GM19397 (cell line): ENCODE results near the gene ZNF697.
"Not testable (repeated sequence)": the region's sequence is repeated elsewhere in the genome, so short reads cannot be mapped to it uniquely, and the experiment has no call there.

Source experiments
- ATAC-seq: cut with Tn5 transposase; IDR thresholded peaks from one replicate; pipeline ENCODE4 v1.9.1; 2021; ENCODE audit warnings: mild to moderate bottlenecking, moderate library complexity; ENCODE audit not compliant: unreplicated experiment

ZNF697 gene

DNA sequence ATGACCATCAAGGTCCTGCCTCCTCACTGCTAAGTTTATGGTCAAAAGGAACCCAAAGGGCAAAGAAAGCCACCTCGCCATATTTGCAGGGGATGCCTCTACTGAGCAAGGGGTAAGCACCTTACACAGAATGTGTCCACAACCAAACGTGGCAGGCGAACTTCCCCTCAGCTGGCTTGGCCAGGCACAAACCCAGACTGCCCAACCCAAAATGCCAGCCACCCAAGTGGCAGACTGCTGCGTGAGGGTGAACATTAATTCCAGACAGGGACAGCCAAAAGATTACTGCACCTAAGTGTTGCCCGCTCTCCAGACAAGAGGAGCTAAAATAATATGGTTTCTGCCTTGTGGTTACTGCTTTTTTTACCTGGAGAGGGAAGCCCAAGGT is 16.0 kb downstream of the ZNF697 start:
- ATAC-seq = peak; percentile 13

DNA sequence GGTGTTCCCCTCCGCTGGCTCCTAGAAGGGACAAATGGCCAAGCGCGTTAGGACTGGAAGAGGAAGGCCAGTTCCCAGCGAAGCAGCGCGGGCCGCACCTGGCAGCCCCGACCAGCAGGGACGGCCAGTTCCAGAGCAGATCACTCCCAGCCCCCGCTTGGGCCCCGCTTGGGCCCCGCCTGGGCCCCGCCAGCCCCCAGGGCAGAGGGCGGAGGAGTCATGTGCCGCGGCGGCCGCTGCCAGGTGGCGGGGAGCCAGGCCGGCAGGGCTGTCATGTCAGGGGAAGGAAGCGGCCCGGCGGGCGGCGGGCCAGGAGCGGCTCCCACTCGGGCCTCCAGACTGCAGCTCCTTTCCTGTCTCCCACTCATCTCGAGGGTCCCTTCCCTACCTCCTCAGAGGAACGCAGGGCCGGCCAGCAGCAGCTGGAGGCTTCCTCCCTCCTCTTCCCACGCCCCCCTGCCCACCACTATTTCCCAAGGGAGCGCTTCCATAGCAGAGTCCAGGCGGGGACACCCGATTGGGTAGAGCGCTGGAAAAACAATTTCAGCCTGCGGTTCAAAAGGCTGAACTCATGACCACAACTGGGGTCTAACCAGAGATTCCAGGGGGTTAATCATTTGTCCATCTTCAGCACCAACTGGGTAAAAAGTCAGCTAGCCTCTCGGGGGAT is 16.5 kb downstream of the ZNF697 start:
- peak; percentile 66 for ATAC-seq

DNA sequence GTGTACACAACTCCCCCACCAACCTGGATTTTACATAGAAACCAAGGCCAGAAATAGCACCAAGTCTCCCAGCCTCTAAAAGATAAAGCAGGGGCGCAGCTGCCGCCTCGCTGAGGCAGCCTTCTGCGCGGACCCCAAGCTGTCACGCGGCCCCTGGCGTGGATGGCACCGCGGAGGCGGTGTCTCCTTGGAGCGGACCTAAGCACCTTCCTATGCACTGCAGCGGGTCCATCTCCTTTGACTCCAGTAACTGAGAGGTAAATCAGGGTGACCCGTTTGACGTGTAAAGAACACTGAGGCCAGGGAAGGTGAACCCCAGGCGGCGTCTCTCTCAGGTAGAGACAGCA is 17.0 kb downstream of the ZNF697 start:
- ATAC-seq = peak; percentile 22

DNA sequence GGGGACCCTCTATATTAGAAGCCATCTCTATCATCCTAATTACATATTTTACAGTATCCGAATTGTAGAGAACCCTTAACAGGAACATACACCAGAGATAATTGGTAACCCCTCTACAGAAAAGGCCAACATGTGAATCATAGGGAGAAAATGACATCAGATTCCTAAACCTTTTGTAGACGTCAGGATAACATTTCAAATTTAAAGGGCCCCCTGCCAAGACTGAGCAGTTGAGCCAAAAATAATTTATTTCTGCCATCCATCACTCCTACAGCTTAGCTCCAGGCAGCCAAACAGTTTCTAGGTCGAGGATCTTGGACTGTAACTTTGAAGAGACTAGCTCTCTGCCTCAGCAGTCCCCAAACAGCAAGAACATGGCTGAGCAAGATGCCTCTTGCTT is 21.2 kb downstream of the ZNF697 start:
- ATAC-seq = no peak

DNA sequence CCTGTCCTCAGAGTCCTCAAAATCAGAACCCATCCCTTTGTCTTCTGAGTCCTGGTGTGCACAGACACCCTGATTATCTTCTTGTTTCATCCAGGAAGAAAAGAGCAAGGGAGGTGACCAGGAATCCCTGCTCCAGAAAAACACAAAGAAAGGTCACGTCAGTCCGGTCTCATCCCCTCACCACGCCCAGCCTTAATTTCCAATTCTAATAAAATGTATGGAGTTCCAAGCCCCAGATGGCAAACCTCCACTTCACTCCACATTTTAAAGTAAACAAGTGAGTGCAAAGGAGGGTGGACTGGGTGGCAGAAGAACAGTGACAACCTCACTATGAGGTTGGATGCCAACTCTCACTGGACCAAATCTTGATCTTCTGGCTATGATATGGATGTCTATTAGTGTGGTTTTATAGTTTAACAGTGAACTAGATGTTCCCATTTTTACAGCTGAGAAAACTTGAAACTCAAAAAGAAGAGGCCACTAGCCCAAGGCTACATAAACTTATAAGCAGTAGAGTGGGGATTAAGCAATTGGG is 22.0 kb downstream of the ZNF697 start:
- no peak for ATAC-seq

DNA sequence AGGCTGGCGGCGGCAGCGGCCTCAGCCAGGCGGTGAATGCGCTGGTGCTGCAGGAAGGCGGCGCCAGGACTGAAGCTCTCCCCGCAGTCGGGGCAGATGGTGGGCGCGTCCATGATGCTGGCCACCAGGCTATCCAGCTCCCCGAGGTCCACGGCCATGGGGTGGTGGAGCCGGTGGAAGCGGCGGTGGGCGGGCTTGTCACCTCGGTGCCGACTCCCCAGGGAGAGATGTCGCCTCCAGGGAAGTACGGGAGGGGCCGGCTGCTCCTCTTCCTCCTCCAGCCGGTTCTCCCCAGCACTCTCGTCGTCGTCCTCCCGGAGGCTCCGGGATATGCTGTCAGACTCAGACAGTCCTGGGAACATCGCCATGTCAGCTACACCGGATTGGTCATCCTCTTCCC is 24.4 kb downstream of the ZNF697 start:
- no peak for ATAC-seq

DNA sequence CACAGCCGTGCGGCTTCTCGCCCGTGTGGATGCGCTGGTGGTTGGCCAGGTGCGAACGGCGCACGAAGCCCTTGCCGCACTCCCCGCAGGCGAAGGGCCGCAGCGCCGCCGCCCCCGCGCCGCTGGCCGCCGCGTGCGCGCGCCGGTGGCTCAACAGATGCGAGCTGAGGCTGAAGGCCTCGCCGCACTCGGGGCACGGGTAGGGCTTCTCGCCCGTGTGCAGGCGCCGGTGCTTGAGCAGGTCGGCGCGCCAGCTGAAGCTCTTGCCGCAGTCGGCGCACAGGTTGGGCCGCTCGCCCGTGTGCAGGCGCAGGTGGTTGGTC is 24.9 kb downstream of the ZNF697 start:
- ATAC-seq = no peak

DNA sequence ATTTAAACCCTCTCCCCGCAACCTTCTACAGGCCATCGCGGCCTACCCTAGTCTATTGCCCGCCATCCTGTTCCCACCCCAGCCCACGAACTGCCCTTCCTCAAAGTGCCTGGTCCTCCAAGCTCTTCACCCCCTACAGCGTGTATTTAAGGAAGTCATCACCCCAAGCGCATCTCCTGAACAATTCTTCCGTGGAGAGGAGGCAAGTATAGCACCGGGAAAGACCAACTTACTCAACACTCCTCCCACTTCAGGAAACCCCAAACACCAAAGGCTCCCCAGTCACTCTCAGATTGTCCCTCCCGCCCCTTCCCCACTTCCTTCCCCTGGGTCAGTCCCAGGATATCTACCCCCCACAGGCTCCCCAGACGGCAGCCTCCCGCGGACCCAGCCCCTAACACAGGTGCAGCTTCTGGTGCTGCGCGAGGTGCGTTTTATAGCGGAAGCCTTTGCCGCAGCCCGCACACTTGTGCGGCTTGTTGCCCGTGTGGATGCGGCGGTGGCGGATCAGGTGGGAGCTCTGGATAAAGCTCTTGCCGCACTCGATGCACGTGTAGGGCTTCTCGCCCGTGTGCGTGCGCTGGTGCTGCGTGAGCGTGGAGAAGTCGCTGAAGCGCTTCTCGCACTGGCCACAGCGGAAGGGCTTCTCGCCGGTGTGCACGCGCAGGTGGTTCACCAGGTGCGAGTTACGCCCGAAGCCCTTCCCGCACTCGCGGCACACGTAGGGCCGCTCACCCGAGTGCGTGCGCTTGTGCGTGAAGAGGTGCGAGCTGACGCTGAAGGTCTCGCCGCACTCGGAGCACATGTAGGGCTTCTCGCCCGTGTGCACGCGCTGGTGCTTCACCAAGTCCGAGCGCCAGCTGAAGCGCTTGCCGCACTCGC is 25.5 kb downstream of the ZNF697 start:
- ATAC-seq = no peak

DNA sequence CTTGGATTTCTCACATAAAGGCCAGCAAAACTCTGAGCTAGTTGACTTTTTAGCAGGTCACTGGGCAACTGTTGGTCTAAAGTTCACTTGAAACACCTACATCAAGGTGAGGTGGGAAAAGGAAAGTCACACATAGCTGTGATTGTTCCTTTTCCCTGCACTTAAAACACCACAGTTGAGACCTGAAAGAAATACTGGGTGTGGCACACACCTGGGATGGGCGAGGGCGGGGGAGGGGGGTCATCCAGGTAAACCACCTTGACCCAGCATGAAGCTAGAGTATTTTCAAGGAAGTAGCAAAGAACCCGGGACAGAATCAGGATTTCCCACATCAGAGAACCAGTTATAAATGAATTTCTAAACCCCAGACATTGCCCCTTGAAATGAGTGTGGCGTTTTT is 26.4 kb downstream of the ZNF697 start:
- no peak for ATAC-seq

DNA sequence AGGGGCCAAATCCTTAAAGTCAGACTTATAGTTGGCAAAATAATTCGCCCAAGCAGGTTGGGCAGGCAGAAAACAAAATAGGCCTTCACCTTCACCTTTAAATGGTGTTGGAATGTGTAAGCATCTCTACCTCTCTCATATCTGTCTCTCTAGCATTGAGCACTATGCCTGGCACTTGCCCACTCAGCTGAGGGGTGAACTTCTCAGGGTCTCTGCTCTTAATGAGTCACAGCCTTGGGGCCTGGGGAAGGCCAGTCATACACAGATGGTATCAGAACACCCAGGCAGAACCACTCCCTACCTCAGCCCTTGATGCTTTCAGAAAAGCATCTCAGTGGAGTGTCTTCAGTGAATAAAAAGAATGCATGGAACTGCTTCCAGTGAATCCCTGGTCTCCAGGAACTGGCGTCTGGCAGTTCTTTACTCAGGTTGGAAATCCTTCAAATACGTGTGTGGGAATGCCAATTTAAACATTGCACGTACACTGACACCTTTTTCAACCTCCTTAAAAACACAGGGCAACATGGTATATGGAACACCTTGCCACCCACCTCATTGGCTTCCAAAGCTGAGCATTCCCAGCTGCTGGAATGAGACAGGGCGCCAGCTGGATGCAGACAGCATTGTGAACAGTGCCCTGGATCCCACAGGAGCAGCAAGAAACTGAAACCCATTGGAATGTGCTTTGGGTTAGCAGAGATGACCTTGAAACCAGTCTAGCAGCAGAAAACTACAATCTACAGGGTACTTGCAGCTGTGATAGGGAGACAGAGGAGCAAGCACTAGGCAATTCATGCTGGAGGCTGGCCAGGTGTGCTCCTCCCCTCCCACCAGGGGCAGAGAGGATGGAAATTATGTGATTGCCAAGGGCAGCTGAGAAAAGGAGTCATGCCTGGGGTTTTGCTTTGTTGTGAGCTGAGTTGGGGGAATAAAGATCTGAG is 30.0 kb downstream of the ZNF697 start:
- ATAC-seq = no peak

DNA sequence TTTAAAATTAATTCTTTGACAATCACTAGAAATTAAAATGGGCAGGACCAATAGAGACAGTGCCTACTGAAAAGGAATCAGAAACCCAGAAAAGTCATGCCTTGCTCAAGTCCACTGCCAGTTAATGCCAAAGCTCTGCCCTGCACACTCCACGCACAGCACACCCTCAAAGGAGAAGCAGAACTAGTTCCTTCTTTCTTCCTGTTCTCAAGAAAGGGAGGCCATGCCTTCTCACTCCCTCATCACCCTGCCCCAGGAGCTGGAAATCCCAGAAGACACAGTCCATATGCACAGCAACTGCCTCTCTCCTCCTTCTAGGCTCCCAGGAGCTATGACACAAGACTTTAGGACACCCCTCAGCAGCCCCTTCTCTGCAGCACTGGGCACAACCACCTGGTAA is 31.3 kb downstream of the ZNF697 start:
- not testable (repeated sequence) for ATAC-seq

DNA sequence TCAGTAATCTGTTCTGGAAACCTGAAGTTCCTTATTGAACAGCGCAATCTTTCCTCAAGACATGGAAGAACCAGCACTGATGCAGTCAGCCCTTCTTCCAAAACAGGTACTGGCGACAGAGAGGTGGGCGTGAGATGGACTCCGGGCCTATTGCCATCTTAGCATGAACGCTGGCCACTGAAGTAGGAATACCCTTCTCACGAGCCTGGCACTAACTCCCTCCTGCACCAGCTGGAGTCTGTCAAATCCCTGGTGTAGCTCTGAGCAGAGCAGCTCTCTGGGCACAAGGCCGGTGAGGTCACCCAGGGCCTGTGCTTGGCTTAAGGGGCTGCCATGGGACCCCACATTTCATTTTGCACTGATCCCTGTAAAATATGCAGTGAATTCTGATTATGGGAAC is 33.0 kb downstream of the ZNF697 start:
- ATAC-seq = not testable (repeated sequence)

DNA sequence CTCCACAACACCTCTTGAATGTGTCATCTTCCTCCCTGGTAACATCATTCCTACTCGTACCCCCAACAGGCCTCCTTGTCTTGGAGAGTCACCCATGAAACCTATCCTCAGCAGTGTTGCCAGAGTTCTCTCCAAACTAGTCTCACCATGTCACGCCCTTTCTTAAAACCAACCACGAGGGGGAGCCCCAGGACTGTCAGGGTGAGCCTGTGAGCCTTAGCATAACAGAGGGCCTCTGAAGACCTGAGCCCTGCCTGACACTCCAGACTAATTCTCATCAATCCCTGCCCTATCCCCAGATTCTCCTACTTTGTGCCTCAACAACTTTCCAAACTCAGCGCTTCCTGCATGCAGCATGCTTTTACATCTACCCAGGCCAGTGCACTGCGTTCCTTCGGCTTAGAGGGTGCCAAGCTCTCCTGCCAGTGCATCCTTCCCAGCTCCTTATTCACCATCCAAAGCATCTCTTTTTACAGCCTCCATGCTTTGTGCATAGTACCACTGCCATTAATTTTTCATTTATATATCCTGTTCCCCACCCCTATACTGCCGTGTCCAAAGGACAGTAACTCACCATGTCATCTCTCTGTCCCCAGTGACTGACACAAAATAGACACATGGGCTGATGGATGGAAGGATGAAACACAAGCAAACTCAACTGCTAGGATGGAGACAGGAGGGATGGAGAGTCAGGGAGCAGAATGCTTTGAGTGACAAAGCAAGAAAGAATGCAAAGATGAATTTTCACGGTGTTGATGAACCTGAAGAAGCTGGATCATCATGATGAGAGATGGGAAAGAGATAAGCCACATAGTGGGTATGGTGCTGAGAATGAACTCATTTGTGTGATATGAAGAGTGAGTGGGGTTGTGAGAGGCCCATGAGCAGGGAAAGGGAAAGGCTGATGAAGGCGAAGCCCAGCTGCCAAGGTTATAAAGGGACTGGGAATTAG is 34.0 kb downstream of the ZNF697 start:
- peak; percentile 77 for ATAC-seq

DNA sequence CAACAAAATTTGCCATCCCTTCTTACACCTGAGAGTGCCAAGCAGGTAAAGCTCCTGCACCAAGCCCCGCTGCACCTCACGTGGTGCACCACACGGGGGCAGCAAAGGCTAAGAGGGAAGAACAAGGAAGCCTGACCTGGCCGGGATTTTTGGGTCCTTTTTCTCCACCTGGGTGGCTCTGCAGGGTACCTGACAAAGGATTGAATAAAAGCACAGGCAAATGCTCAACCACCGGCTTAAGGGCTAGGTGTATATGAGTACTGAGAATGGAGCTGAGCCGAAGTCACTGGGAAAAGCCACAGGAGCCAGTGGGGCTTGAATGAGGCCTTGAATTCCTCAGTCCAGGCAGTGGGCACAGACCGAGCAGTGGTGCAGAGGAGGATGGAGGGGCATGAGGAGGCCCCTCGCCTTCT is 36.4 kb downstream of the ZNF697 start:
- ATAC-seq = no peak

DNA sequence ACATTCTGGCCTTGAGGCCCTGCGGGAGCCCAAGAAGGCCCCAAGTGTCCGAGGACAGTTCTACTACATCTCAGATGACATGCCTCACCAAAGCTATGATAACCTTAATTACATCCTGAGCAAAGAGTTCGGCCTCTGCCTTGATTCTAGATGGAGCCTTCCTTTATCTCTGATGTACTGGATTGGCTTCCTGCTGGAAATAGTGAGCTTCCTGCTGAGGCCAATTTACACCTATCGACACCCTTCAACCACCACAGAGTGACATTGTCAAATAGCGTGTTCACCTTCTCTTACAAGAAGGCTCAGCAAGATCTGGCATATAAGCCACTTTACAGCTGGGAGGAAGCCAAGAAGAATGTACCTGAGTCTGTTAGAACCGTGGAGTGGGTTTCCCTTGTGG is 39.2 kb downstream of the ZNF697 start:
- ATAC-seq = not testable (repeated sequence)

DNA sequence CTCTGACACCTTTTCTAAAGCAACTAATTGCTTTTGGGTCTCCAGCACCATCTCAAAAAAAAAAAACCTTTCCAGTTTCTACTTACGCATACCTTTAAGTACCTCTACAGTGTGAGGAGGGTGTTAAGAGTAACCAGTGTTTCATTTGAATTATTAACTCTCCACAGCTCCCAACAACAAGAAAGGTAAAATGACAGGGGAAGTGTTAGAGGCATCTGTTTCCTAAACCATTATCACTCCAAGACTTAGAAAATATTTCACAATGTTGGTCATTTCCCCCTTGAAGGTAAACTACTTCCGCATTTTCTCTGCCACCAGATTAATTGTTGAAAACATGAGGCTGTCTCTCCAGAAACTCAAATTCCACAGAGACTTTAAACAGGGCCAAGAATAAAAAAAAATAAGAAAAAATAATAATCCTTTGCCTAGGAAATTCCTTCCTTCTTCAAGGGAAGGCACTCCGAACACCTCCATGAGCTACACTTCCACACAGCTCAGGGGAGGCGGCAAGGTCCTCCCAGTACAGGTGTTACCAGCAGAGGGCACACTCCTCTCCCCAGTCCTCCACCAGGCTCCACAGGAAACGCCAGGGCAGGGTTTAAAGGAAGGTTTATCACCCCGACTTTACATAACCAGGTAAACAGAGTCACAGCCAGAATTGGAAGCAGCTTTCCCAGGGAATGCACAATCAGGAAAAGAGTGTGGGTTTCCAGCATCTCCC is 40.8 kb downstream of the ZNF697 start:
- ATAC-seq = not testable (repeated sequence)

DNA sequence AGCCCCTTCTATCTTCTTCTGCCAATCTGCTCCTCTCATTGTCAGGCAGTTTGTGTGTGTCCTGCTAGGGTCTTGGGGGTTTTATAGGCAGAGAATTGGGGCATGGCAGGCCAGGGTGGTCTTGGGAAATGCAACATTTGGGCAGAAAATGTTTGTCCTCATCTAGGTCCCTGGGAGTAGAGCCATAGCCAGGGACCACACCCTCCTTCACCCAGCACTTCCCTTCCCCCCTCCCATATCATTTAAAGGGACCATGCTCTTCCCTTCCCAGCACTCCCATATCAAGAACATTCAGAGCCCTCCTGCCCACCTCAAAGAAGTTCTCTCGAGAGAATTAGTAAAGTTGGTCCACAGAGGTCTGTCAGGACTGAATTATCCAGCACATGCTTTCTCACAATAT is 41.7 kb downstream of the ZNF697 start:
- ATAC-seq = no peak

DNA sequence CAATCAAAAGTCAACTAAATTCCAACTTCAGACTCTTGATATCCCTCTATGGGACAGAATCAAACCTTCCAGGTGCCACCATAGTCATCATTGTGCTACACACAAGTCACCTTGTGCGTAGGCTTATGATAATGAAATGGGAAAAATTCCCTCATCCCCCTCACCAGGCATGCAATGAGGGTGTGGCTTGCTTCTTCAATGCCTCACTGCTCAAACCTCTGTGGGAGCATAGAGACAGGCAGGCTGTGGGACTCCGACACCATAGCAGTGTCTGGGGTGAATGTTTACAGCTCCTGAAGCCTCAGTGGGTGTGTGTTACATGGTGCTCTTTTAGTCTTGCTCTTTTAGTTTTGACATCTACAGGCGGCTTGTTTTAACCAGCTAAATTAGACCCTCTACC is 42.4 kb downstream of the ZNF697 start:
- no peak for ATAC-seq

DNA sequence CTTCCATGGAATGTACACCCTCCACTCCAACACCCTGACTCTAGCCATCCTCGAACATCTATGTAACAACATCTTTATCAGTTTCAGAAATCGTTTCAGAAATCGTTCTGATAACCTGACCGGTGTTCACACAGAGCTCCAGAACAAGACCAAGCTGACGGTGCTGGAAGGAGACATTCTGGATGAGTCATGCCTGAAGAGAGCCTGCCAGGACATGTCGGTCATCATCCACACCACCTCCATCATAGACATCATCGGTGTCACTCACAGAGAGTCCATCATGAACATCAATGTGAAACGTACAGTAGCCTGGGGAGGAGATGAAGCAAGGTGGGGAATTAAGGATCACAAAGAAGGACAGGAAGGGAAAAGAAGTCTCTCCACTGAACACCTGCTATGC is 43.0 kb downstream of the ZNF697 start:
- ATAC-seq = not testable (repeated sequence)
